Keratinocyte (primary cell): ENCODE results near the gene NFYC.

Experiments used
- CTCF ChIP-seq, 3 experiments: IDR thresholded peaks in 1 of 3; conservative IDR thresholded peaks in 1 of 3; optimal IDR thresholded peaks in 1 of 3; 2 replicates in 2 of 3; 3 replicates in 1 of 3; pipeline versions ENCODE3 to v1.5.1; 2011; ENCODE audit warnings: low read length in 3 of 3, mild to moderate bottlenecking in 3 of 3, moderate library complexity in 2 of 3, control low read depth in 1 of 3, inconsistent platforms in 1 of 3; ENCODE audit not compliant: insufficient read depth in 2 of 3; ENCODE audit errors: extremely low read depth in 1 of 3
- EZH2 ChIP-seq: IDR thresholded peaks from one replicate; pipeline ENCODE4 v1.6.1; 2012; ENCODE audit warnings: inconsistent platforms, mild to moderate bottlenecking, low read length, moderate library complexity

GRCh38 chr1:40758004-40758403 is 66.5 kb downstream of the NFYC start:
- no peak for TF ChIP-seq CTCF (optimal IDR thresholded peaks at IDR 0.05 in 1 of 3, IDR thresholded peaks at IDR 0.05 in 1 of 3, conservative IDR thresholded peaks at IDR 0.05 in 1 of 3; ENCODE audit: extremely low read depth in 1 of 3, insufficient read depth in 2 of 3, low read length in 3 of 3)
- TF ChIP-seq EZH2: no peak
